GM18517 (cell line): ENCODE results near the gene BIN1.

Source experiments
- ATAC-seq: cut with Tn5 transposase; IDR thresholded peaks from one replicate; pipeline ENCODE4 v1.9.1; 2021; ENCODE audit warnings: mild to moderate bottlenecking, moderate library complexity; ENCODE audit not compliant: unreplicated experiment

The BIN1 gene

DNA sequence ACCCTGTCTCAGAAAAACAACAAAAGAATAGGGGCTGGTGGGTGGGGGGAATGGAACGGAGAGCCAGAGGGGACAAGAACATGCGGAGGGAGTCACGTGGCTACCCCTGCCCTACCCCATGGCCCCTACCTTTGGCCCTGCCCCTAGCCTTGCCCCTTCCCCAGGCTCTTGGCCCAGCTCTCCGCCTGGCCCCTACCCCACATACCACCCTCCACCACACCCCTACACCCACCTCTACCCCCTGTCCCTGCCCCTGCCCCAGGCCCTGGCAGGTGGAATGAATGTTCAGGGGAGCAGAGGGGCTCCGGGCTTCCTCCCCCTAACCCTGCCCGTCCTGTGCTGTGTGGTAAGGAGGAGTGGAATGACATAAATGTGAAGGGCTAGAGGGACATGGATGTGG is 15.1 kb downstream of the BIN1 start:
- ATAC-seq: no peak

- no peak for ATAC-seq
Measured at GRCh38 chr2:127091148-127091547, 15.8 kb downstream of the BIN1 start.

- ATAC-seq: no peak
Measured at GRCh38 chr2:127090281-127091120, 16.5 kb downstream of the BIN1 start.

- ATAC-seq: no peak
Measured at GRCh38 chr2:127089478-127090235, 17.3 kb downstream of the BIN1 start.

GRCh38 chr2:127088706-127089105 is 18.2 kb downstream of the BIN1 start:
- no peak for ATAC-seq

DNA sequence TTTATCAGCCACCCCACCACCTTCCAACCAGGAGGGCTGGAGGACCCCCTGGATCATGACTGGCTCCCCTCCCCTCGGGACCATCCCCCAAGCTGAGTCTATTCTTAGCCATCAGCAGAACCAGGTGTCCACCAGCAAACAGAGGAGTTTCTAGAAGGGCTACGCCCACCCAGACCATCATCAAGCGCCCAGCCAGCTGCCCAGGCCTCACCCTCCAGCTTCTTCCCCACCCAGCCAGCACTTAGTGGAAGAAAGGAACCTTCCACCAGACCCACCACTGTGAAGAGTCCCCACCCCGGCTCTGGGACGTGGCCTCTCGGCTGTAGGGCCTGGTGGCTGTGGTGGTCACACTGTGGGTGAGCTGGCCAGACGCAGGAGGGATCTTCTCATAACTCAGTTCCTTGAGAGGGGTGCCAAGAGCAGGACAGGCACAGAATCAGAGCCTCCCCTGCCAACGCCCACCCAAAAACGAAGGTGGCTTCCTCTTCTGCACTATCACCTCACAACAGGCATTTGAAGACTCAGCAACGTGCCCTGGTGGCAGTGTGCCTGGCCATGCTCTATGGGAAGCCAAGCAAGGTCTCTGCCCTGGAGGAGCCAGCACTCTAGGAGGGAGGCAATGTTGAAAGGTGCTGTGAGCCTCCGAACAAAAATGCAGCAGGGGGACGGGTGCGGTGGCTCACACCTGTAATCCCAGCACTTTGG is 19.0 kb downstream of the BIN1 start:
- ATAC-seq: no peak

DNA sequence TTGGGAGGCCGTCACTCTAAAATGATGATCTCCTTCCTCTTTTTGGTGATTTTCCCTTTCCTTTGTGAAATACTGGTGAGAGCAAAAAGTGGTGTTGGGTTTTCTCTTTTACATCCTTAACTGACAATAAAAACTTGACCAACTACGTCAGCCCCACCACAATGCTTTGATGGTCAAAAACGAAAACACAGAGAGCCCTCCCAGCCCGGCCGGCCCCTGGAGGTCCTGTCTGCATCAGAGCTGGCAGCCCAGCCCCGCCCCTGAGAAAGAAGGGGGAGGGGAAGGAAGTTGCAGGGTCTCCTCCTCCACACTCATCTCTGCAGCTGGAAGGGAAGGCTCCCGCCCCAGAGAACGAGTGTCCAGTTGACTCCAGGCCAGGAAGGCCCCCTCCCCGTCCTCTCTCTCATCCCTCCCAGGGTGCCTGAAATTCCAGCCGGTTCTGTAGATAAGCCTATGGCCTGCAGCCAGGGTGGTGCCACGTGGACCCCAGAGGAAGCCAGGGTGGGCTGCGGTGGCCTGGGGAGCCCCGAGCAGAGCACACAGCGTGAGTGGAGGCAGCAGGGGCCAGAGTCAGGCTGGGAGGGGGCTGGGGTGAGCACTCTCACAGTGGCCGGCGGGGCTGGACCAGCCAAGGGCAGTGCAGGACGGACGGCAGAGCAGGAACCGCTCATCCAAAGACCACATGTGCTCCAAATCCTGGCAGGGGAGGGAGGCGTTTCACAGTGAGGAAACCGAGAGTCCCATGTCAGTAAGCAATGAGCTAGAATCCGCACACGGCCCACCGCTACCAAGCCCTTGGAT is 19.8 kb downstream of the BIN1 start:
- peak; percentile 83 for ATAC-seq

GRCh38 chr2:127085317-127085681 is 21.7 kb downstream of the BIN1 start:
- ATAC-seq: peak; percentile 38

- ATAC-seq: no peak
Measured at GRCh38 chr2:127084611-127085316, 22.2 kb downstream of the BIN1 start.

GRCh38 chr2:127083819-127084503 is 23.0 kb downstream of the BIN1 start:
- no peak for ATAC-seq

DNA sequence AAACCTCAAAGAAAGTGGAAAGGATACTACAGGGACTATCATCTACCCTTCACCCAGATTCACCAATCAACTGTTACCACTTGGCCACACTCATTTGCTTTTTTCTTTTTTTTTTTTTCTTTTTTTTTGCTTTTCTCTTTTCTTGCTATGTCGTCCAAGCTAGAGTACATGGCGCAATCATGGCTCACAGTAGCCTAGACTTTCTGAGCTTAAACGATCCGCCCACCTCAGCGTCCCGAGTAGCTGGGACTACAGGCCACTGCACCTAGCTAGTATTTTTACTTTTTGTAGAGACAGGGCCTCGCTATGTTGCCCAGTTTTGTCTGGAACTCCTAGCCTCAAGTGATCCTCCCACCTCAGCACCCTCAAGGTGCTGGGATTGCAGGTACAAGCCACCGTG is 24.0 kb downstream of the BIN1 start:
- no peak for ATAC-seq

DNA sequence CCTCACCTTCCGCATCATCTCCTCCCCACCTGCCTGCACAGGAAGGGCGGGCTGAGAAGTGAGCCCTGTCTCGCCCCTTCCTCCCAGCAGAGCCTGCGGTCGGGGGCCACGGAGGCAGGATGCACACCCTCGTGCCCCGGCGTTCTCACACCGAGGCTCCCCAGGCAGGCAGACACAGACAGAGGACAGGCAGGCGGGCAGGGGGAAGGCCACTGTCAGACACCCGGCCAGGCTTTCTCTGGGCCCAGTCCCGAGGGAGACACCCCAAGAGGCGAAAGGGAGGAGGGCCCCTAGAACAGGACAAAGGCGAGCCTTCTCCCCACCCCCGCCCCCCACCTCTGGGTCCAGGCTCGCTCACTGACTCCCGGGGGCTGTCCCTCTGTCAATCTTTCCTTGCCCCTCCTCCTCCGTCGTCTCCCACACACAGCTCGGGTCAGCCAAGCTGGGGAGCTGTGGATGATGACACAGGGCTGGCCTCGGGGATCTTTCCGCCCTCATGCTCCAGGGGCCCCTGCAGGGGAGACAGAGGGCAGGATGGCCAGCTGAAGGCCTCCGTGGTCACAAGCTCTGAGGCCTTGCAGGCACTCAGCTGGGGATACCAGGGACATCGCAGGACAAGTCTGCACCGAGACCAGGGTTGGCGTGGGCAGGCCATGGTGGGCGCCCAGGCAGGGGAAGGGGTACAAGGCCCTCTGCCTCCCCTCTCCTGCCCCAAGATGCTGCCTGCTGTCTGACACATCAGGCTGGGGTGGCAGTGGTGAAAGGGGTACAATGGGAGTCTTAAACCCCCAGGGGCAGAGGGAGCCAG is 24.9 kb downstream of the BIN1 start:
- ATAC-seq: peak; percentile 32

GRCh38 chr2:127080938-127081755 is 25.8 kb downstream of the BIN1 start:
- peak; percentile 35 for ATAC-seq

DNA sequence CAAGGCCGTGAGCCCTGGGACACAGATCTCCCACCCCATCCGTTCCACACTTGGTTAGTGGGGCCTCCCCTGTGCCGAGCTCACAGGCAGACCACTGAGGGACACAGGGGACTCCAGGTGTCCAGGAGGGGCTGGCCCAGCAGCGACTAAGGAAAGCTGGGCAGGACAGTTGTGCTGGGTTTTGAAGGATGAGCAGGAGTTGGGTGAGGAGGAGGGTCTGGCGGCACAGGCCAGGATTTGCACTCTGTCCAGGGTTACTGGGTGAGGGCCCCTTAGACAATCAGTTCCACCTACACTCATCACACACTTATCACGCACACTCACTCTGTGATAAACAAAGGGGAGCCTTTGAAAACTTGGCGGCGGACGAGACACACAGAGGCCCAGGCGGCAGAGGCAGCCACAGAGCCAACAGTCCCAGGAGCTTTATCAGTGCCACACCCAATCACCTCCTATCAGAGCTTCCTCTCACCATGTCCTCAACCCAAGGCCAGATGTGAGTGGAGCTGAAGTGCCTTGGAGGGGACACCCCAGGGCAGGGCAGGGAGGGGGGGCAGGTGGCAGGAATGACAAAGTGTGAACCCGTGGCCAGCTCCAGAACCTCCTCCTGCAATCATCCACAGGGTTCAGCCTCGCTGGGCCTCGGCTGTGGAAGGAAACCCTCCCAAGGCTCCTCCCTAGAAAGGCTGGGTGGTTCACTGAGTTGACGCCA is 26.6 kb downstream of the BIN1 start:
- ATAC-seq: peak; percentile 12

DNA sequence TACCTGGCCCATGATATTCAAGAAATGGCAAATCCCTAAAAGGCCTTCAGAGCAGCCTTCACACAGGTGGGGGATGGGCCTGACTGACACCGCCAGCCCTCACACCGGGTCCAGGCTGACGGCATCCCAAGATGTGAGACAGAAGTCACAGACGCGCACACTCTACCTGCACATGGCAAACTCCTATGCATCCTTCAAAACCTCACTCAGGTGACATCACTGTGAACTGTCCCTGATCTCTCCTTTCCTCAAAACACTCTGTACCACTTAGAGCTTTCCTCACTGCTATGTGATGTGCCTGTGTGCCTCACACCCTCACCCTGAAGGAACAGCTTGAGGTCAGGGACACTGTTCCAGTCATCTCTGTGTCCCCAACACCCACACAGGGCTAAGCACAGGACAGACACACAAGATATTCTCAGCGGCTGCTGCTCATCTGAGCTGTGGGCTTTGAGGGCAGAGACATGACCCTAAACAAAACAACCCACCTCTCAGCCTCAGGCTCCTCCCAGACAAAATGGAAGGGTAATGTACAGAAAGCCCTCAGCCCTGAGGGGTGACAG is 27.5 kb downstream of the BIN1 start:
- no peak for ATAC-seq

DNA sequence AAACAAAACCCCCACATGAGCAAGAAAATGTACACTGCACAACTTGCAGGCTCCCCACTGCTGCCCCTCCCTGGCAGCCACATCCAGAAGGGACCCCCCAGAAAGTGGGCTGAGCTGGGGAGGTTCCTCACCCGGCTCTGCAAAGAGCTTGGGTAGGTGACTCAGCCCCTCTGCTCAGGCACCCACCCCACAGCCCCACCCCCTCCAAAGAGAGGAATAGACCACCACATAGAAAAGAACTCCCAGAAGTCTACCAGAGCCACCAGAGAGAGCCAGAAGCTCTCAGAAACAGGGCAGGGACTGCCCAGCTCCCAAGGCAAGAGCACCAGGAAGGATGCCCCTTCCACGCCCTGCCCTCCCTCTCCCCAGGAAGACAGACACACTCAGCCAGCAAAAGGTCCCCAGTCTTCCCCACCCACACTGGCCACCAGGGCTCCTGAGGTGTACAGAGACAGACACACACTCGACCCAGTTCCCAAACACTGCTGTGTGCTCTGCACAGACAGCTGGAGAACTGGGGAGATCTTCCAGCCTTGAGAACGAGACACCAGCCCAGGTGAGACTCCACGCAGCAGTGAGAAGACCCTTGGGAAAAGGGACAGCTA is 28.2 kb downstream of the BIN1 start:
- ATAC-seq: no peak

- no peak for ATAC-seq
Measured at GRCh38 chr2:127078028-127078427, 28.9 kb downstream of the BIN1 start.
